ENCODE data around the gene UBE2J1. TPM values are rescaled to one million over a fixed set of nuclear protein-coding genes. Genes with fewer than 3 reads are reported as not detected.
"Not testable (repeated sequence)": the region's sequence is repeated elsewhere in the genome, so short reads cannot be mapped to it uniquely, and the experiment has no call there.

Gene UBE2J1
- 15.0 TPM for total RNA-seq
- long read RNA-seq, full-length matches to known transcripts: 12 of 16 reads
- long read RNA-seq, partial matches to known transcripts: 1 of 16 reads
- long read RNA-seq, other reads (novel, unspliced or antisense): 3 of 16 reads

- intact Hi-C loops (cut with DNase I): loop anchor here (2.0 to 10.0 kb wide), 3 partner anchors 40 to 388 kb away; partner anchors contain the start of genes RNGTT and SRSF12
- peak; percentile 99 for ATAC-seq
- DNase-seq (ENCODE audit: missing footprints): peak; percentile 98
These were observed at the start of gene UBE2J1 for GRCh38 chr6:89352278-89353117. UBE2J1 (minus strand) TSS chr6:89352722; CDS start chr6:89352569, 153 bp downstream.

- ATAC-seq (no peak), DNase-seq (ENCODE audit: missing footprints) (no peak)
- intact Hi-C loops (cut with DNase I): no loop called here
These were observed 48.4 kb upstream of the UBE2J1 start for GRCh38 chr6:89400912-89401399.

GRCh38 chr6:89400050-89400449, 47.5 kb upstream of the UBE2J1 start:
- intact Hi-C loops (cut with DNase I): no loop called here
- DNase-seq (ENCODE audit: missing footprints): no peak
- no peak for ATAC-seq

GRCh38 chr6:89398762-89399525, 46.4 kb upstream of the UBE2J1 start:
- intact Hi-C loops (cut with DNase I): no loop called here
- ATAC-seq (no peak), DNase-seq (ENCODE audit: missing footprints) (no peak)

GRCh38 chr6:89397884-89398283, 45.4 kb upstream of the UBE2J1 start:
- intact Hi-C loops (cut with DNase I); DNase-seq (ENCODE audit: missing footprints); ATAC-seq: not testable (repeated sequence)

- no peak for ATAC-seq
- intact Hi-C loops (cut with DNase I): no loop called here
- DNase-seq (ENCODE audit: missing footprints): no peak
These were observed 41.1 kb upstream of the UBE2J1 start for GRCh38 chr6:89393659-89394058.

GRCh38 chr6:89392823-89393222, 40.3 kb upstream of the UBE2J1 start:
- DNase-seq (ENCODE audit: missing footprints): no peak
- ATAC-seq: no peak
- intact Hi-C loops (cut with DNase I): no loop called here

- intact Hi-C loops (cut with DNase I): no loop called here
- no peak for DNase-seq (ENCODE audit: missing footprints)
- ATAC-seq: no peak
These were observed 36.3 kb upstream of the UBE2J1 start for GRCh38 chr6:89388846-89389245.

GRCh38 chr6:89387516-89388201, 35.1 kb upstream of the UBE2J1 start:
- DNase-seq (ENCODE audit: missing footprints) (no peak), ATAC-seq (no peak)
- intact Hi-C loops (cut with DNase I): no loop called here

GRCh38 chr6:89386917-89387491, 34.5 kb upstream of the UBE2J1 start:
- intact Hi-C loops (cut with DNase I): no loop called here
- DNase-seq (ENCODE audit: missing footprints) (no peak), ATAC-seq (no peak)

- intact Hi-C loops (cut with DNase I): no loop called here
- ATAC-seq: no peak
- no peak for DNase-seq (ENCODE audit: missing footprints)
These were observed 33.3 kb upstream of the UBE2J1 start for GRCh38 chr6:89385846-89386245.

- intact Hi-C loops (cut with DNase I): no loop called here
These were observed 32.7 kb upstream of the UBE2J1 start for GRCh38 chr6:89385156-89385667.

GRCh38 chr6:89381031-89381430, 28.5 kb upstream of the UBE2J1 start:
- ATAC-seq: no peak
- intact Hi-C loops (cut with DNase I): no loop called here
- no peak for DNase-seq (ENCODE audit: missing footprints)

More at GRCh38 chr6:89385156-89385667, 32.7 kb upstream of the UBE2J1 start:
- DNase-seq (ENCODE audit: missing footprints) (no peak), ATAC-seq (peak; percentile 28)

GRCh38 chr6:89379281-89379680, 26.8 kb upstream of the UBE2J1 start:
- peak; percentile 49 for ATAC-seq
- DNase-seq (ENCODE audit: missing footprints): no peak
- intact Hi-C loops (cut with DNase I): no loop called here

- intact Hi-C loops (cut with DNase I): no loop called here
- DNase-seq (ENCODE audit: missing footprints) (no peak), ATAC-seq (peak; percentile 20)
These were observed 26.1 kb upstream of the UBE2J1 start for GRCh38 chr6:89378628-89379027.

GRCh38 chr6:89375427-89376267, 23.1 kb upstream of the UBE2J1 start:
- ATAC-seq: peak; percentile 62
- DNase-seq (ENCODE audit: missing footprints): peak; percentile 68
- intact Hi-C loops (cut with DNase I): no loop called here

- no peak for DNase-seq (ENCODE audit: missing footprints)
- intact Hi-C loops (cut with DNase I): loop anchor here (2.0 kb wide), 1 partner anchor 38 kb away; no protein-coding TSS in a partner anchor
- ATAC-seq: no peak
These were observed 20.0 kb upstream of the UBE2J1 start for GRCh38 chr6:89372506-89372901.

Data from Right ventricle myocardium inferior (tissue), 1 donor.